ENCODE results near the gene IER3.
"Not testable (repeated sequence)": the region's sequence is repeated elsewhere in the genome, so short reads cannot be mapped to it uniquely, and the experiment has no call there.

DNA sequence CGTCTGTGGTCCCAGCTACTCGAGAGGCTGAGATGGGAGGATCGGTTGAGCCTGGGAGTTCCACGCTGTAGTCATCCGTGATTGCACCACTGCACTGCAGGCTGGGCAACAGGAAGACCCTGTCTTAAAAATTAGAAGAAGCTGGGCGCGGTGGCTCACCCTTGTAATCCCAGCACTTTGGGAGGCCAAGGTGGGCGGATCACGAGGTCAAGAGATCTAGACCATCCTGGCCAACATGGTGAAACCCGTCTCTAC is 22.4 kb downstream of the IER3 start:
- TF ChIP-seq ZFX (CRISPR knock-in tag; IDR thresholded peaks at IDR 0.05), result not testable (repeated sequence)
- TF ChIP-seq, protein P1, sequence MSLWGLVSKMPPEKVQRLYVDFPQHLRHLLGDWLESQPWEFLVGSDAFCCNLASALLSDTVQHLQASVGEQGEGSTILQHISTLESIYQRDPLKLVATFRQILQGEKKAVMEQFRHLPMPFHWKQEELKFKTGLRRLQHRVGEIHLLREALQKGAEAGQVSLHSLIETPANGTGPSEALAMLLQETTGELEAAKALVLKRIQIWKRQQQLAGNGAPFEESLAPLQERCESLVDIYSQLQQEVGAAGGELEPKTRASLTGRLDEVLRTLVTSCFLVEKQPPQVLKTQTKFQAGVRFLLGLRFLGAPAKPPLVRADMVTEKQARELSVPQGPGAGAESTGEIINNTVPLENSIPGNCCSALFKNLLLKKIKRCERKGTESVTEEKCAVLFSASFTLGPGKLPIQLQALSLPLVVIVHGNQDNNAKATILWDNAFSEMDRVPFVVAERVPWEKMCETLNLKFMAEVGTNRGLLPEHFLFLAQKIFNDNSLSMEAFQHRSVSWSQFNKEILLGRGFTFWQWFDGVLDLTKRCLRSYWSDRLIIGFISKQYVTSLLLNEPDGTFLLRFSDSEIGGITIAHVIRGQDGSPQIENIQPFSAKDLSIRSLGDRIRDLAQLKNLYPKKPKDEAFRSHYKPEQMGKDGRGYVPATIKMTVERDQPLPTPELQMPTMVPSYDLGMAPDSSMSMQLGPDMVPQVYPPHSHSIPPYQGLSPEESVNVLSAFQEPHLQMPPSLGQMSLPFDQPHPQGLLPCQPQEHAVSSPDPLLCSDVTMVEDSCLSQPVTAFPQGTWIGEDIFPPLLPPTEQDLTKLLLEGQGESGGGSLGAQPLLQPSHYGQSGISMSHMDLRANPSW (CRISPR knock-in tag; IDR thresholded peaks at IDR 0.05), result not testable (repeated sequence)
- TF ChIP-seq, protein P2, sequence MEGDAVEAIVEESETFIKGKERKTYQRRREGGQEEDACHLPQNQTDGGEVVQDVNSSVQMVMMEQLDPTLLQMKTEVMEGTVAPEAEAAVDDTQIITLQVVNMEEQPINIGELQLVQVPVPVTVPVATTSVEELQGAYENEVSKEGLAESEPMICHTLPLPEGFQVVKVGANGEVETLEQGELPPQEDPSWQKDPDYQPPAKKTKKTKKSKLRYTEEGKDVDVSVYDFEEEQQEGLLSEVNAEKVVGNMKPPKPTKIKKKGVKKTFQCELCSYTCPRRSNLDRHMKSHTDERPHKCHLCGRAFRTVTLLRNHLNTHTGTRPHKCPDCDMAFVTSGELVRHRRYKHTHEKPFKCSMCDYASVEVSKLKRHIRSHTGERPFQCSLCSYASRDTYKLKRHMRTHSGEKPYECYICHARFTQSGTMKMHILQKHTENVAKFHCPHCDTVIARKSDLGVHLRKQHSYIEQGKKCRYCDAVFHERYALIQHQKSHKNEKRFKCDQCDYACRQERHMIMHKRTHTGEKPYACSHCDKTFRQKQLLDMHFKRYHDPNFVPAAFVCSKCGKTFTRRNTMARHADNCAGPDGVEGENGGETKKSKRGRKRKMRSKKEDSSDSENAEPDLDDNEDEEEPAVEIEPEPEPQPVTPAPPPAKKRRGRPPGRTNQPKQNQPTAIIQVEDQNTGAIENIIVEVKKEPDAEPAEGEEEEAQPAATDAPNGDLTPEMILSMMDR (IDR thresholded peaks at IDR 0.05 in 2 of 3, conservative IDR thresholded peaks at IDR 0.05 in 1 of 3; ENCODE audit: insufficient read depth in 2 of 3, low read depth in 1 of 3, low read length in 3 of 3), result not testable (repeated sequence)
- TF ChIP-seq, protein P3, sequence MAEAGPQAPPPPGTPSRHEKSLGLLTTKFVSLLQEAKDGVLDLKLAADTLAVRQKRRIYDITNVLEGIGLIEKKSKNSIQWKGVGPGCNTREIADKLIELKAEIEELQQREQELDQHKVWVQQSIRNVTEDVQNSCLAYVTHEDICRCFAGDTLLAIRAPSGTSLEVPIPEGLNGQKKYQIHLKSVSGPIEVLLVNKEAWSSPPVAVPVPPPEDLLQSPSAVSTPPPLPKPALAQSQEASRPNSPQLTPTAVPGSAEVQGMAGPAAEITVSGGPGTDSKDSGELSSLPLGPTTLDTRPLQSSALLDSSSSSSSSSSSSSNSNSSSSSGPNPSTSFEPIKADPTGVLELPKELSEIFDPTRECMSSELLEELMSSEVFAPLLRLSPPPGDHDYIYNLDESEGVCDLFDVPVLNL (CRISPR knock-in tag; IDR thresholded peaks at IDR 0.05; ENCODE audit: low read depth), result not testable (repeated sequence)
